GM12874 (cell line): ENCODE measurements around the gene BRME1.

Experiments
- CTCF ChIP-seq: IDR thresholded peaks from 2 replicates; pipeline ENCODE4 v1.5.1; 2011; ENCODE audit warnings: low read depth, mild to moderate bottlenecking, control low read depth, low read length, moderate library complexity; ENCODE audit not compliant: insufficient read depth

BRME1 gene

GRCh38 chr19:13885826-13886365 is 20.0 kb downstream of the BRME1 start:
- TF ChIP-seq CTCF, result no peak

GRCh38 chr19:13884726-13885591 is 21.0 kb downstream of the BRME1 start:
- TF ChIP-seq CTCF, result no peak

- TF ChIP-seq CTCF, result no peak
Measured at GRCh38 chr19:13883516-13884064, 22.3 kb downstream of the BRME1 start.

- no peak for TF ChIP-seq CTCF
Measured at GRCh38 chr19:13882836-13883235, 23.1 kb downstream of the BRME1 start.

- TF ChIP-seq CTCF, result no peak
Measured at GRCh38 chr19:13882419-13882795, 23.5 kb downstream of the BRME1 start.

- TF ChIP-seq CTCF, result no peak
Measured at GRCh38 chr19:13881692-13882418, 24.1 kb downstream of the BRME1 start.

- TF ChIP-seq CTCF, result no peak
Measured at GRCh38 chr19:13881251-13881691, 24.6 kb downstream of the BRME1 start.
